Measurements from ENCODE around the gene RAB33B.

GRCh38 chr4:139511320-139511719, 57.4 kb downstream of the RAB33B start:
- TF ChIP-seq CTCF (IDR thresholded peaks at IDR 0.05): no peak
- TF ChIP-seq POLR2AphosphoS5 (IDR thresholded peaks at IDR 0.05): no peak

All from transverse colon (tissue), 4 donors.